ENCODE results near the gene RPTN. TPM values are rescaled to one million over a fixed set of nuclear protein-coding genes. Genes with fewer than 3 reads are reported as not detected.

The RPTN gene
- total RNA-seq, 2 experiments from 2014 or later: not detected

DNA sequence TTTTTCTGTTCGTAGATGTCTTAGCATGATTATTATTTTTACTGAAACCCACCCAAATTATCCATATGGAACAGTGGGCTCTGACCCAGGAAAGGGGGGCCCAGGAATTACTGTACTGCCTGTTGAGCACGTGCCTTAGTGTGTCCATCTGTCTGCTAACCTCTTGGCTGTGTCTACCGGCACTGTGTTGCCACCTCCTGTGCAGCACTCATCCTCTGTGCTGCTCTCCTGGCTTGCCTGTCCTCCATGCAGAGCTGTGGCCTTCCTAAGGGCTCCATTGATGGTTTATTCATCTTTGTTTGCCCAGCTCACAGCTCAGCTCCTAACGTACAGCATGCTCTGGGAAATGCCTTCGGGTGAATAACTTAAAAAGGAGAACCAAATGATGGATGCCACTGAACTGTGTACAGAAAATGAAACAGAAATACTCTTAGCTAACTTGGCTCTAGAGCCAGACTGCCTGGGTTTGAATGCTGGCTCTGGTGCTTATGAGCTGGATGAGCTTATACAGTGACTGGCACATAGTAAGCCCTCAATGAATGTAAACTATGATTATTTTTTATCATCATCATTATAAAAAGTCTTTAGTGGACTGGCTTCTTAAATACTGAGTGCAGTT lies 11.4 kb upstream of the RPTN start:
- no peak overlapping the region for H3K4me3 Mint-ChIP-seq
- H3K9me3 Mint-ChIP-seq: no peaks in the 10 kb centered on the region
- H3K4me1 Mint-ChIP-seq: peaks cover 7% of the 10 kb centered on the region
- H3K36me3 Mint-ChIP-seq: no peaks in the 10 kb centered on the region
- no peak overlapping the region for H3K27ac Mint-ChIP-seq
- H3K27me3 Mint-ChIP-seq: peaks cover 3% of the 10 kb centered on the region
- DNase-seq: no peak

DNA sequence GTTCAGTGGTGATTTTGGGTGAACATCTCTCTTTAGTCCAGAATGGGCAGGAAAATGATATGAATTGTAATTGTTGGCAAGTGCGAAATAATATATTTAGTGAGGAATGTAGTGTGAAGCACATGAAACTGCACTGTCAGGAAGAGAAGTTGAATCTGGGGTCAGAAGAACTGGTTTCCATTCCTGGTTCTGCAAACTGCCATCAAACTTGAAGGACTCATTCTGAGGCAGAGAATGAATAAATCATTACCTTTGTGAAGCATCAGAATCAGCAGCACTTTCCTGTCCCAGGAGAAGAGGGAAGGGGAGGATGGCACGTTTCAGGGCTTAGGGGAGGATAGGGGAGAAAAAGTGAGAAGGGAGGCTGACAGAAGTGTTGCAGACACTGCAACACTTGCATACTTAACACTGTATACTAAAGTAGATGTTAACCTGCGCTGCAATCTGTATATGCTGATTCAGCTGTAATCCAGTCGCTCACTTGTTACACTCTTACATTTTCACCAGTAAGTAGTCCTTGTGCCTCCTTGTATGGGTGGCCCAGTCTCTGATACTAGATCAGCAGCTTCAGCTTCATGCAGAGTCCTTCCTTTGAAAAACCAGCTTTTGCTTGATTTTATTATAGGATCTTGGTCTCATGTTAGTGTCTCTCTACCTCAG lies 10.5 kb upstream of the RPTN start:
- H3K27ac Mint-ChIP-seq: no peak overlapping the region
- H3K4me3 Mint-ChIP-seq: no peak overlapping the region
- no peak for DNase-seq
- no peaks in the 10 kb centered on the region for H3K9me3 Mint-ChIP-seq
- H3K4me1 Mint-ChIP-seq: peaks cover 7% of the 10 kb centered on the region
- no peaks in the 10 kb centered on the region for H3K27me3 Mint-ChIP-seq
- no peaks in the 10 kb centered on the region for H3K36me3 Mint-ChIP-seq

DNA sequence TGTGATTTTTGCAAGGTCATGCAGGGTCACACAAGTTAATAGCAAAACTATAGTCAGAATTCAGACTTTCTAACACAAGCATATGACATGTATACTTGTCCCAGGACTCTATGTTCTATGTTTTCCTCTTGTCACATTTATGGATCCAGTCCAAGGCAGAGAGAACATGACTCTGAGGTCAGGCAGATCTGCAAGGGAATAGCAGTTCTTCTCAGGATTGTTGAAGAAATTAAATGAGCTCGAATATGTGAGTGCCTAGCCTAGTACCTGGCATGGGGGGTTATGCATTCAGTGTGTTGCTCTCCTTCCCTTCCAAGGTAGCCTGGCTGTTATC lies 9.5 kb upstream of the RPTN start:
- no peaks in the 10 kb centered on the region for H3K36me3 Mint-ChIP-seq
- no peaks in the 10 kb centered on the region for H3K9me3 Mint-ChIP-seq
- H3K27me3 Mint-ChIP-seq: peaks cover 7% of the 10 kb centered on the region
- H3K4me1 Mint-ChIP-seq: peaks cover 7% of the 10 kb centered on the region
- no peak overlapping the region for H3K4me3 Mint-ChIP-seq
- H3K27ac Mint-ChIP-seq: no peak overlapping the region
- DNase-seq: no peak

DNA sequence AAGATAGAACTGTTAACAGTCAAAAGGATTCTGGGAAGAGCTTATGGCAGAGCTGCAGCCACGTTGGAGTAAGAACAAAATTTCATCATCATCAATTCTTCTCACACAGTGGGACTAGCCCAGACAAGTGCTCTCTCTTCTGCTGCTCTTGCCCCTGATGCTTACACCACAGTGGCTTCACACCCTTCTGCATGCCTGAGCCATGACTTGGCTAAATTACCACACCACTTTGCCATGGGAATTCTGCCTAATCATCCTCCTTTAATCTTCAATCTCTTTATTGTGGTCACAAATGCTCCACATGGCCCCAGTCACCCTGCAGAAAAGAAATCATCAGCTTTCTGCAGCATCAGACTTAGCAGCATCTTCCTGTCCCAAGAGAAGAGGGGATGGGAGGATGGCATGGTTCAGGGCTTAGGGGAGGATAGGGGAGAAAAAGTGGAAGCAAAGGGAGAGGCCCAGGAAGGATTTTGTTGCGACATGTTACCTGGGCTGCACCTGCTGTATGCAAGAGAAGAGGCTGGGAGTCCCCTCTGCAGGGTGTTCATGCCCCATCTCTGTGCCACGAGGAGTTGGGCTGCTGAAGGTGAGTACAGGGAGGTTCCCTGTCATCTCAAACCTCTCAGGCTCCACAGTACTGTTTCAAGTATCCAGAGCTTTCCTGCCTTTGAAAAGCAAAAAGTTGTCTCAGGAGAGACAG lies 9.0 kb upstream of the RPTN start:
- H3K4me1 Mint-ChIP-seq: peaks cover 7% of the 10 kb centered on the region
- no peaks in the 10 kb centered on the region for H3K36me3 Mint-ChIP-seq
- peaks cover 7% of the 10 kb centered on the region for H3K27me3 Mint-ChIP-seq
- no peaks in the 10 kb centered on the region for H3K9me3 Mint-ChIP-seq
- H3K4me3 Mint-ChIP-seq: no peak overlapping the region
- no peak overlapping the region for H3K27ac Mint-ChIP-seq
- DNase-seq: no peak

DNA sequence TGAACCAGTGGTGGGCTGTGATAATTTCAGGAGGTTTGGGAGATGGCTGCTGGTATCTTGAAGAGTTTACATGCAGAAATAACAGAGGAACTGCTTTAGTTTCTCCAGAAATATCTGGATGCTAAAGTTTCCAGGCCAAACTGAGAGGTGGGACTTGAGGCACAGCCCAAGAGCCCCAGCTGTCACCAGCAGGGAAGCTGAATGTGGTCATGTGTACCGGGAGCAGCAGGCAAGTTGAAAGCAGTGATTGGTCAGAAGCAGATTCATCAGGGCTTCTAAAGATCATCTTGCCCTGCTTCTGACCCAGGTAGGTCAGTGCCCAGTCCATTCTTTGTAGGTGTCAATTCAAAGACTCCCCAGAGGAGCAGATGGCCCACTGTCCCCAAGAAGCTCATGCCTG lies 7.9 kb upstream of the RPTN start:
- no peaks in the 10 kb centered on the region for H3K36me3 Mint-ChIP-seq
- H3K4me1 Mint-ChIP-seq: peaks cover 7% of the 10 kb centered on the region
- H3K27me3 Mint-ChIP-seq: peaks cover 7% of the 10 kb centered on the region
- no peak overlapping the region for H3K27ac Mint-ChIP-seq
- no peak for DNase-seq
- H3K9me3 Mint-ChIP-seq: no peaks in the 10 kb centered on the region
- no peak overlapping the region for H3K4me3 Mint-ChIP-seq

DNA sequence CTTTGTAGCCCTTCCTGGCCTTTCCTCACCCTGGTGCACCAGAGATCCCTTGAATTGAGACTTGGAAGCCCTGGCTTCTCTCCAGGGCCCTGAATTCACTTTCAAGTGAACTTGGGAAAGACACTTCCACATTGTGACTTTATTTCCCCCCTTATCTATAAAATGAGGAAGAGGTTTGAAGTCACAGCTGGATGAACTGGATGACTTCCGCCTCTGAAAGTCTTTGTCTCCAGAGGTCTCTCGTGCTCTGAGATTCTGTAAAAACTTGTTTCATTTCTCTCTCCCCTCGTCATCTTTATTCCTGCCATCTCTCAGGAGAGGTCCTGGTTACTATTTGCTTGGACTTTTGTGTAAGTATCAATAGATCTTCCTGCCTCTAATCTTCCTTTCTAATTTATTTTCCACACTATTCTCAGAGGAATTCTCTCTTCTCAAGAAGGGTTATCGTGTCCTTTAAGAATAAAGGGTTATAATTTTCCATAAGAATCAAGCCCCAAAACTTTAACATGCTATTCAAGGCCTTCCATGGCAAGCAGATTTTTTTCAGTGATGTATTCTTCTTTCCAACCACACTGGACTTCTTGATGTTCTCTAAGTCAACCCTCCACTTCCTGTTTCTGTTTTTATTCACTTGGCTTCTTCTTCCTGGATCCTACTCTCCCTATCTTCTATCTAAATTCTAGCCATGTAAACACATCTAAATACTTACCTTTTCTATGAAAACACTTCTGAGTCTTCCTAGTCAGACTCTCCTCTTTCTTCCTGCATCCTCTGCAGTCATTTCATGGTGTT lies 6.5 kb upstream of the RPTN start:
- H3K27me3 Mint-ChIP-seq: peaks cover 7% of the 10 kb centered on the region
- peaks cover 7% of the 10 kb centered on the region for H3K4me1 Mint-ChIP-seq
- no peak for DNase-seq
- no peaks in the 10 kb centered on the region for H3K9me3 Mint-ChIP-seq
- H3K36me3 Mint-ChIP-seq: no peaks in the 10 kb centered on the region
- no peak overlapping the region for H3K4me3 Mint-ChIP-seq
- no peak overlapping the region for H3K27ac Mint-ChIP-seq

DNA sequence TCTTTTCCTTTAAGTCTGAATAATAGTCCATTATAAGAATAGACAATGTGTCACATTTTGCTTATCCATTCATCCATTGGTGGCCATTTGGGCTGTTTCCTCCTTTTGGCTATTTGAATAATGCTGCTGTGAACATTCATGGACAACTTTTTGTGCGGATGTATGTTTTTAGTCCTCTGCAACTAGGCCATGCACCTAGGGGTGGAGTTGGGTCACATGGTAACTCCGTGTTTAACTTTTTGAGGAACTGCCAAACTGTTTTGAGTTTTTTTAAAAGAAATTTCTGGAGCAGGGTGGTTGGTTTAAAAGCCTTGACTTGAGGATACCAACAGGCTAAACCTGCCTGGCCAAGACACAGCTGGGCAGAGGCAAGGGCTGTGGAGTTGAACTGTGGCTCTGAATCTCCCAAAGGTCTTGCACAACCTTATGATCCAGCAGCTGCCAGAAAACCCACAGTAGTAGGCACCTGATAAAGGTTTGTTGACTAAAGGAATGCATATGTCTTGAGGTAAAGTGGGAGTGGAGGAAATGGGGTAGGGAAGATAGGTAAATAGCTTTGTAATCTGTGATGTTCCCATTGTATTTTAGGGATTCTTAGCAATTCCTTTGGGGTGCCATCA lies 5.6 kb upstream of the RPTN start:
- no peak for DNase-seq
- no peak overlapping the region for H3K4me3 Mint-ChIP-seq
- H3K36me3 Mint-ChIP-seq: no peaks in the 10 kb centered on the region
- no peaks in the 10 kb centered on the region for H3K9me3 Mint-ChIP-seq
- peaks cover 7% of the 10 kb centered on the region for H3K27me3 Mint-ChIP-seq
- H3K4me1 Mint-ChIP-seq: peaks cover 7% of the 10 kb centered on the region
- H3K27ac Mint-ChIP-seq: no peak overlapping the region

DNA sequence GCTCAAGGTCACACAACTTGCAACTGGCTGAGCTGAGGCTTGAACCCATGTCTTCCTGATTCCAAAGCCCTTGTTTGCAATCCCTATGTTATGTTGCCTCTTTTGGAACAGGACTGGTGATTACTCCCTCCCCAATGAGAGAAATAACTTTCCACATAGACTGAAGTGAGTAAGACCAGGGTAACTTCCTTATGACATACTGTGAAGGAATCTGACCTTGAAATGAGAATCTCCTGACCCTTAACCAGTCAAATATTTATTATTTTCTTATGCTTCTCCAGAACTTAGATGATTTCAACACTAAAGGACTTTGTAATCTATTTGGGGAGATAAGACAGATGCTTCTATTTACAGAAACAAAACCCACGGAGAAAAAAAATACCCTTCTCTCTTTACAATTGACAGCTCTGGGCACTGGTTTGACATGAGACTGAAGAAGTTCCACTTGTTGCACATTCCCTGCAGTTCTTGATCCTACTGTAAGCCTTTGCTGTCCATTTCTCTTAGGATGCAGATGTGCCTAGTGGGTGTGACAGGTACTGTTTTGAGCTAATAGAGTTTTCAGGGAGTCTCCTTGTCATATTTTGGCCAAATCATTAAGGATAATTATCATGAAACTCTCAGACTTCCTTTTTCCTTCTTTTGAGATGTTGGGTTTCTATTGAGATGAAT lies 3.9 kb upstream of the RPTN start:
- Mint-ChIP-seq H3K36me3 (no peaks in the 10 kb centered on the region), H3K9me3 (no peaks in the 10 kb centered on the region), H3K27me3 (peaks cover 7% of the 10 kb centered on the region), H3K4me3 (no peak overlapping the region), H3K27ac (no peak overlapping the region), H3K4me1 (peaks cover 7% of the 10 kb centered on the region)
- no peak for DNase-seq

DNA sequence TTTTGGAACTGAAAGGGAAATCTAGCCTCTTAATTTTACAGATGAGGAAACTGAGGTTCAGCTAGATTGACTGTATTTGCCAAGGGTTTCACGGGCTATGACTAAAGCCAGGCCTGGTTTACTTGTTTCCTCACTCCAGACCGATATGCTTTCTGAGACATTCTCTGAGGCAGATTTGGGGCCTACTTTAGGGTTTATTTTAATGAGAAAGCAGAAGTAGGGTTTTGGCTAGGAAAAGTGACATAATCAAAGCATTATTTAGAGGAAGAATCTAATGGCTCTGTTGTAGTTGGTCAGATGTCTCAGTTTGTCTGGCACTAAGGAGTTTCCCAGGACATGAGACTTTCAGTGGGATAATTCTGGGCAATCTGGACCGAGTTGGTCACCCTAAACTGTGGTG lies 1.5 kb upstream of the RPTN start:
- Mint-ChIP-seq H3K4me1 (peaks cover 2% of the 10 kb centered on the region), H3K4me3 (no peak overlapping the region), H3K36me3 (no peaks in the 10 kb centered on the region), H3K27ac (no peak overlapping the region), H3K9me3 (no peaks in the 10 kb centered on the region), H3K27me3 (peaks cover 11% of the 10 kb centered on the region)
- no peak for DNase-seq

DNA sequence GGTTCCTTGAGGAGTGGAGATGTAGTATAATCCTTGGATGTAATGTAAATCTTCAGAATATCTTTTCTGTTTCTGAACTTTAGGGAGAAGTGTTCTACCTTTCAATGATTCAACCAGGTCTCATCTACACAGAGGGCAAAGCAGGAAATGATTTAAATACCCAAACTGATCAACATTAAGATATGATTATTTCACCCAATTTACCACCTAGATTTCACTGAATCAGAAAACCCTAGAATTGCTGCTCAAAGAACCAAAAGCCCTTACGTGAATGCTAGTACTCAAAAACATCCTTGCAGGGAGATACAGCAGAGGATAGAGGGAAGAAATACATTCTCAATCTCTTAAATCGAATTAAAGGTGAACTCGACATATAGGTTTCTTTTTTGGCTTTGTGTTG lies 5.0 kb downstream of the RPTN start:
- no peaks in the 10 kb centered on the region for H3K36me3 Mint-ChIP-seq
- no peaks in the 10 kb centered on the region for H3K4me1 Mint-ChIP-seq
- no peak overlapping the region for H3K27ac Mint-ChIP-seq
- H3K9me3 Mint-ChIP-seq: peaks cover 3% of the 10 kb centered on the region
- peaks cover 15% of the 10 kb centered on the region for H3K27me3 Mint-ChIP-seq
- H3K4me3 Mint-ChIP-seq: no peak overlapping the region
- DNase-seq: no peak

DNA sequence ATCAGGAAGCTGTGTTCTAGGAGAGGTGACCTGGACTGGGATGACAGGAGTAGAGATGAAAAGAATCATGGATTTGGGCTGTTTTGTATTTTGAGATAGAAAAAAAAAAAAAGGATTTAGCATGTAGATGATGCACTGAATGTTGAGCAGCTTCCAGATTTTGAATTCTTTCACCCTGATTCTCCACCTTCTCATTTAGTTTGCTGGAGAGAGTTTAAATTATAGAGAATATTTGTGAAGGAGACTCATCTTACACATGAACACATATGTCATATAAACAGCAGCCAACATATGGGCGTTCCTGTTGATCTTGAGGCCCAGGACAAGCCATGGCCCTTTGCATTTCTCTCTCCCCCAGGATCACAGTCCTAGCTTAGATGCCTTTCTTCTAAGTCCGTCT lies 7.4 kb downstream of the RPTN start:
- Mint-ChIP-seq H3K9me3 (peaks cover 14% of the 10 kb centered on the region), H3K4me3 (no peak overlapping the region), H3K36me3 (no peaks in the 10 kb centered on the region), H3K27me3 (peaks cover 19% of the 10 kb centered on the region), H3K27ac (no peak overlapping the region), H3K4me1 (no peaks in the 10 kb centered on the region)
- DNase-seq: no peak

DNA sequence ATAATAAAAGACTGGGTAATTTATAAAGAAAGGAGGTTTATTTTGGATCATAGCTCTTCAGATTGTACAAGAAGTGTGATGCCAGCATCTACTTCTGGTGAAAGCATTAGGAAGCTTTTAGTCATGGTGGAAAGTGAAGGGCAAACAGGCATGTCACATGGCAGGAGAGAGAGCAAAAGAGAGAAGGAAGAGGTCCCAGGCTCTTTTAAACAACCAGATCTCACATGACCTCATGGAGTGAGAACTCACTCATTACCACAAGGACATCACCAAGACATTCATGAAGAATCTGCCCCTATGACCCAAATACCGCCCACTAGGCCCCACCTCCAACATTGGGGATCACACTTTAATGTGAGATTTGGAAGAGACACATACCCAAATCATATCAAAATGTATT lies 10.0 kb downstream of the RPTN start:
- peaks cover 20% of the 10 kb centered on the region for H3K9me3 Mint-ChIP-seq
- H3K4me3 Mint-ChIP-seq: no peak overlapping the region
- H3K36me3 Mint-ChIP-seq: no peaks in the 10 kb centered on the region
- no peaks in the 10 kb centered on the region for H3K4me1 Mint-ChIP-seq
- H3K27ac Mint-ChIP-seq: no peak overlapping the region
- no peak for DNase-seq
- H3K27me3 Mint-ChIP-seq: peaks cover 24% of the 10 kb centered on the region

DNA sequence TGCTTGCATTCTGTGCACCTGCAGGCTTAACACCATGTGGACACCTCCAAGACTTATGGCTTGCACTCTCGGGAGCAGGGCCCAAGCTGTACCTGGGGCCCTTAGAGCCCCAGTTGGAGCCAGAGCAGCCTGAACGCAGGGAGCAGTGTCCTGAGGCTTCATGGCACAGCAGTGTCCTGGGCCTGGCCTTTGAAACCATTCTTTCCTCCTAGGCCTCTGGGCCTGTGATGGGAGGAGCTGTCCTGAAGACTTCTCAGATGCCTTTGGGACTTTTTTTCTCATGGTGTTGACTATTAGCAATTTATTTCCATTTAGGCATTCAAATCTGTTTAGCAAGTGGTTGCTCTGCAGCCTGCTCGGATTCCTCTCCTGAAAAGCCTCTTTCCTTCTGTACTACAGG lies 11.0 kb downstream of the RPTN start:
- no peak for DNase-seq
- H3K9me3 Mint-ChIP-seq: peaks cover 20% of the 10 kb centered on the region
- H3K4me1 Mint-ChIP-seq: peaks cover 6% of the 10 kb centered on the region
- peaks cover 24% of the 10 kb centered on the region for H3K27me3 Mint-ChIP-seq
- H3K36me3 Mint-ChIP-seq: no peaks in the 10 kb centered on the region
- no peak overlapping the region for H3K4me3 Mint-ChIP-seq
- no peak overlapping the region for H3K27ac Mint-ChIP-seq

DNA sequence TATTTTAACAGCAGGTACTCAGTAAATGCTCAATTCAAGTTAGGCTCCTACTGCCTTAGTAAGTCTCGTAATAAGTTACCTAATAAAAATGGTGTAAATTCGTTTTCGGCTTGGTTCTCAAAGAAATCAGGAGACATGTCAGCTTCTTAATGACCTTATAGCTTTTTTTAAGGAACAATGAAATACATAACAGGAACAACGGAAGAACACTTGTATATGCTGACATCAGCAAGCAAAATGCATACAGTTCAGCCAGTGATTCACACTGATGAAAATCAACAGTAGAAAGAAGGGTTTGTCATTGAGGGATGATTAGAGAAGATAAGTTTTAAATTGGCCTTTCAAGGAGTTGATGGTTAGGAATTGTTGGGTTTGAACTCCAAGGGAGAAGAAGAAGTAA lies 13.3 kb downstream of the RPTN start:
- DNase-seq: no peak
- Mint-ChIP-seq H3K36me3 (no peaks in the 10 kb centered on the region), H3K27me3 (peaks cover 27% of the 10 kb centered on the region), H3K4me1 (peaks cover 7% of the 10 kb centered on the region), H3K4me3 (no peak overlapping the region), H3K9me3 (peaks cover 20% of the 10 kb centered on the region), H3K27ac (no peak overlapping the region)

All from activated naive CD8-positive, alpha-beta T cell treated with anti-CD3 and anti-CD28 coated beads for 36 hours (primary cell).